ENCODE data around the gene KAT2A. TPM values are rescaled to one million over a fixed set of nuclear protein-coding genes. Genes with fewer than 3 reads are reported as not detected.

The KAT2A gene
- total and polyA plus RNA-seq, 9 of the 15 experiments (the other 6 are each of a cell fraction or from before 2014, with no cell fraction given), result 1.5 to 80.4 (median 31.9) TPM

GRCh38 chr17:42120770-42121769, at the start of gene KAT2A (continued):
- TF ChIP-seq ARID4B (CRISPR knock-in tag; IDR thresholded peaks at IDR 0.05) (no peak), POLR2AphosphoS2 (IDR thresholded peaks at IDR 0.05; ENCODE audit: low read length) (no peak), TAL1 (IDR thresholded peaks at IDR 0.05) (no peak), CBX2 (IDR thresholded peaks at IDR 0.05; ENCODE audit: insufficient read depth, low read length, poor library complexity, severe bottlenecking) (no peak), TAF1 (IDR thresholded peaks at IDR 0.05; ENCODE audit: control insufficient read depth, extremely low read depth, insufficient read depth, low read length, severe bottlenecking) (peak; percentile 39), ZNF408 (CRISPR knock-in tag; IDR thresholded peaks at IDR 0.05; ENCODE audit: low read depth) (no peak), CEBPG (CRISPR knock-in tag; IDR thresholded peaks at IDR 0.05) (no peak), CEBPG (tag; conservative IDR thresholded peaks at IDR 0.05 in 1 of 2, IDR thresholded peaks at IDR 0.05 in 1 of 2) (no peak), ZNF280B (CRISPR knock-in tag; IDR thresholded peaks at IDR 0.05) (no peak), TFAP4 (CRISPR knock-in tag; IDR thresholded peaks at IDR 0.05; ENCODE audit: borderline replicate concordance) (peak; percentile 43; the same call in 1 of the 2 replicates), POLR2AphosphoS5 (IDR thresholded peaks at IDR 0.05; ENCODE audit: control insufficient read depth, insufficient read depth, low read depth, low read length) (peak; percentile 46; the same call in 1 of the 2 replicates), TCF7L2 (IDR thresholded peaks at IDR 0.05; ENCODE audit: low read depth, low read length) (no peak), ZNF239 (CRISPR knock-in tag; IDR thresholded peaks at IDR 0.05) (no peak), PKNOX1 (IDR thresholded peaks at IDR 0.05) (peak; percentile 67)
